IMR-90 (cell line): Measurements from ENCODE around the gene CRYBG3. TPM values are rescaled to one million over a fixed set of nuclear protein-coding genes. Genes with fewer than 3 reads are reported as not detected.

Source experiments
- ATAC-seq: fragments of 200-7000 bp; cut with Tn5 transposase; 2 replicates; pipeline ENCODE4 v1.9.1; 2020; ENCODE audit warnings: low read depth, mild to moderate bottlenecking, moderate library complexity
- BruUV-seq: library from RNA; stranded (reverse); fragments of 400-500 nt; replicated peaks from 2 replicates; lab custom pipeline; 2021; lab: Mats Ljungman, UMichigan
- CTCF ChIA-PET: fragments of 300-600 bp; formaldehyde crosslinking; extraction: SDS; loops from one replicate; lab custom pipeline; 2021; ENCODE audit warnings: antibody characterized with exemption; lab: Yijun Ruan, JAX
- POLR2A ChIA-PET: fragments of 300-600 bp; sonication (Branson Sonifier 250); formaldehyde crosslinking; loops from one replicate; lab custom pipeline; 2022; ENCODE audit warnings: antibody characterized with exemption; ENCODE audit not compliant: unreplicated experiment; lab: Charles Lee
- DNase-seq: peaks from one replicate; pipeline ENCODE4 v3.0.0; 2013
- H2AFZ ChIP-seq: replicated peaks from 2 replicates; pipeline ENCODE3; 2013; ENCODE audit warnings: low read length, mild to moderate bottlenecking; ENCODE audit not compliant: poor library complexity
- H2AK5ac ChIP-seq: 2 replicates; pipeline ENCODE4 v1.6.1; 2013; ENCODE audit warnings: low read depth, low read length, inconsistent platforms
- H2AK9ac ChIP-seq: replicated peaks from 2 replicates; pipeline ENCODE3; 2013; ENCODE audit warnings: mild to moderate bottlenecking, low read depth, low read length, moderate library complexity; ENCODE audit not compliant: poor library complexity
- H2BK120ac ChIP-seq: 2 replicates; pipeline ENCODE4 v1.6.1; 2013; ENCODE audit warnings: low read depth, low read length, inconsistent platforms
- H2BK15ac ChIP-seq: 3 replicates; pipeline ENCODE4 v1.6.1; 2013; ENCODE audit warnings: low read depth, low read length, inconsistent platforms
- H2BK20ac ChIP-seq: 2 replicates; pipeline ENCODE4 v1.6.1; 2013; ENCODE audit warnings: low read depth, mild to moderate bottlenecking, inconsistent platforms, low read length, moderate library complexity
- H2BK5ac ChIP-seq: 2 replicates; pipeline ENCODE4 v1.6.1; 2013; ENCODE audit warnings: mild to moderate bottlenecking, low read depth, low read length, inconsistent platforms; ENCODE audit not compliant: poor library complexity, severe bottlenecking
- H3K14ac ChIP-seq: replicated peaks from 2 replicates; pipeline ENCODE4 v1.6.1; 2013; ENCODE audit warnings: low read depth, low read length, inconsistent platforms
- H3K18ac ChIP-seq: 2 replicates; pipeline ENCODE4 v1.6.1; 2013; ENCODE audit warnings: low read depth, low read length, control low read depth
- H3K23ac ChIP-seq: 2 replicates; pipeline ENCODE4 v1.6.1; 2013; ENCODE audit warnings: low read depth, low read length, inconsistent platforms
- H3K27ac ChIP-seq: 2 replicates; pipeline ENCODE4 v1.5.1; 2013; ENCODE audit warnings: mild to moderate bottlenecking, control low read depth, low read length; ENCODE audit not compliant: insufficient read depth
- H3K27me3 ChIP-seq: 2 replicates; pipeline ENCODE4 v1.6.1; 2013; ENCODE audit warnings: low read length; ENCODE audit not compliant: control insufficient read depth, insufficient read depth
- H3K36me3 ChIP-seq: 2 replicates; pipeline ENCODE4 v1.6.1; 2013; ENCODE audit warnings: low read length, mixed read lengths; ENCODE audit not compliant: control insufficient read depth, insufficient read depth
- H3K4ac ChIP-seq: 2 replicates; pipeline ENCODE4 v1.6.1; 2013; ENCODE audit warnings: low read depth, low read length, inconsistent platforms
- H3K4me1 ChIP-seq: 2 replicates; pipeline ENCODE4 v1.6.1; 2013; ENCODE audit warnings: low read length, mixed read lengths; ENCODE audit not compliant: control insufficient read depth, insufficient read depth
- H3K4me2 ChIP-seq: 2 replicates; pipeline ENCODE4 v1.6.1; 2013; ENCODE audit warnings: low read depth, mild to moderate bottlenecking, control low read depth, low read length, moderate library complexity
- H3K4me3 ChIP-seq: 2 replicates; pipeline ENCODE4 v1.5.1; 2013; ENCODE audit warnings: low read depth, mild to moderate bottlenecking, control low read depth, low read length, moderate library complexity; ENCODE audit not compliant: insufficient read depth
- H3K56ac ChIP-seq: 2 replicates; pipeline ENCODE4 v1.6.1; 2013; ENCODE audit warnings: low read length, inconsistent platforms; ENCODE audit not compliant: insufficient read depth; ENCODE audit errors: extremely low read depth
- H3K79me1 ChIP-seq, 2 experiments: 2 replicates each; pipeline ENCODE4 v1.6.1; 2013; ENCODE audit warnings: low read length in 2 of 2, inconsistent platforms in 1 of 2, low read depth in 1 of 2
- H3K9ac ChIP-seq: 2 replicates; pipeline ENCODE4 v1.6.1; 2013; ENCODE audit warnings: low read depth, low read length, control low read depth
- H3K9me1 ChIP-seq: 2 replicates; pipeline ENCODE4 v1.6.1; 2013; ENCODE audit warnings: low read length, inconsistent platforms; ENCODE audit not compliant: insufficient read depth
- H3K9me3 ChIP-seq: 2 replicates; pipeline ENCODE4 v1.6.1; 2013; ENCODE audit warnings: low read length; ENCODE audit not compliant: control insufficient read depth, insufficient read depth
- H4K20me1 ChIP-seq: 2 replicates; pipeline ENCODE4 v1.6.1; 2013; ENCODE audit warnings: low read length, inconsistent platforms; ENCODE audit not compliant: insufficient read depth
- H4K5ac ChIP-seq: 2 replicates; pipeline ENCODE4 v1.6.1; 2013; ENCODE audit warnings: mild to moderate bottlenecking, low read depth, low read length, control low read depth
- H4K8ac ChIP-seq, 2 experiments: 2 replicates each; pipeline ENCODE4 v1.6.1; 2013; ENCODE audit warnings: low read depth in 2 of 2, low read length in 2 of 2, control low read depth in 1 of 2, inconsistent platforms in 1 of 2
- H4K91ac ChIP-seq: 2 replicates; pipeline ENCODE4 v1.6.1; 2013; ENCODE audit warnings: low read depth, low read length, inconsistent platforms; ENCODE audit not compliant: insufficient read depth
- BHLHE40 ChIP-seq: fragments of 150-350 bp; IDR thresholded peaks from 2 replicates; pipeline ENCODE4 v1.6.1; 2016; ENCODE audit warnings: mild to moderate bottlenecking, low read depth, low read length
- CEBPB ChIP-seq: IDR thresholded peaks from 2 replicates; pipeline ENCODE4 v1.6.1; 2012; ENCODE audit warnings: low read depth, low read length, improper control_type of control experiment
- CHD1 ChIP-seq: IDR thresholded peaks from 2 replicates; pipeline ENCODE4 v1.6.1; 2012; ENCODE audit warnings: low read depth, low read length, improper control_type of control experiment
- CTCF ChIP-seq: conservative IDR thresholded peaks from 2 replicates; pipeline ENCODE4 v1.5.1; 2012; ENCODE audit warnings: mild to moderate bottlenecking, low read depth, low read length, improper control_type of control experiment
- FOS ChIP-seq: fragments of 150-350 bp; IDR thresholded peaks from 2 replicates; pipeline ENCODE4 v1.6.1; 2016; ENCODE audit warnings: low read depth, low read length
- MAFK ChIP-seq: IDR thresholded peaks from 2 replicates; pipeline ENCODE4 v1.6.1; 2012; ENCODE audit warnings: low read depth, low read length, improper control_type of control experiment
- NFE2L2 ChIP-seq: fragments of 150-350 bp; IDR thresholded peaks from 2 replicates; pipeline ENCODE4 v1.6.1; 2016; ENCODE audit warnings: low read depth, mild to moderate bottlenecking, low read length
- POLR2A ChIP-seq: IDR thresholded peaks from 2 replicates; pipeline ENCODE4 v1.6.1; 2012; ENCODE audit warnings: mild to moderate bottlenecking, low read depth, low read length
- RCOR1 ChIP-seq: IDR thresholded peaks from 2 replicates; pipeline ENCODE4 v1.6.1; 2012; ENCODE audit warnings: mild to moderate bottlenecking, low read length, improper control_type of control experiment; ENCODE audit not compliant: insufficient replicate concordance
- RFX5 ChIP-seq: IDR thresholded peaks from 2 replicates; pipeline ENCODE4 v1.8.0; 2012; ENCODE audit warnings: low read depth, mild to moderate bottlenecking, low read length, moderate library complexity
- SMC3 ChIP-seq: fragments of 150-350 bp; IDR thresholded peaks from 2 replicates; pipeline ENCODE4 v1.6.1; 2016; ENCODE audit warnings: low read depth, mild to moderate bottlenecking, antibody characterized with exemption, low read length, moderate library complexity
- WGBS, 2 experiments: methylation state at CpG; one replicate each; pipeline versions ENCODE4 v1.1.5 to v1.1.7; 2013; ENCODE audit warnings: missing lambda C conversion rate in 2 of 2; ENCODE audit not compliant: insufficient read length in 1 of 2; ENCODE audit errors: extremely low coverage in 2 of 2; 5-methylcytosine and 5-hydroxymethylcytosine counted together
- dilution Hi-C: fragments of 300-500 bp; cut with HindIII; formaldehyde crosslinking; loops from one replicate; pipeline ENCODE4 v1.14.3; 2018; ENCODE audit warnings: low sequenced_read_pairs; ENCODE audit not compliant: unreplicated experiment
- in situ Hi-C: fragments of 300-500 bp; cut with MboI; formaldehyde crosslinking; loops from 3 replicates; pipeline ENCODE4 v1.14.3; 2019; ENCODE audit warnings: low sequenced_read_pairs, inconsistent platforms, mixed read lengths
- intact Hi-C: fragments of 100-400 bp; cut with micrococcal nuclease; formaldehyde crosslinking; loops from 2 replicates; pipeline ENCODE4 v1.10.0; 2022
- polyA plus RNA-seq, 3 experiments: library from polyadenylated mRNA; depleted of rRNA; stranded (reverse); fragments of >200 nt; gene quantifications; 2 replicates each; pipeline ENCODE4 v1.2.3, GENCODE V29; 2012; ENCODE audit warnings: low replicate concordance in 1 of 3
- total RNA-seq: library from RNA; depleted of rRNA; stranded (reverse); fragments of >200 nt; gene quantifications from 2 replicates; pipeline ENCODE4 v1.2.3, GENCODE V29; 2012
- TF ChIP-seq, protein P1 (sequence below): fragments of 150-350 bp; IDR thresholded peaks from 2 replicates; pipeline ENCODE4 v1.6.1; 2017; ENCODE audit warnings: mild to moderate bottlenecking, antibody characterized with exemption, low read length, low read depth
- TF ChIP-seq, protein P2 (sequence below): fragments of 150-350 bp; IDR thresholded peaks from 2 replicates; pipeline ENCODE4 v1.6.1; 2016; ENCODE audit warnings: low read depth, mild to moderate bottlenecking, low read length, moderate library complexity, borderline replicate concordance

CRYBG3 gene
- total and polyA plus RNA-seq, 2 of the 4 experiments (the other 2 are of a cell fraction) = 4.9 to 26.2 TPM

GRCh38 chr3:97817965-97818364 is 3.8 kb upstream of the CRYBG3 start:
- DNase-seq = no peak
- ATAC-seq = no peak

More at GRCh38 chr3:97817965-97818364, 3.8 kb upstream of the CRYBG3 start:
- intact Hi-C loops = no loop called here
- Histone ChIP-seq H3K4ac (no peak overlapping the region), H2AFZ (no peak overlapping the region), H3K4me2 (no peak overlapping the region), H4K5ac (no peak overlapping the region), H3K27ac (no peak overlapping the region), H3K18ac (no peak overlapping the region), H3K36me3 (no peaks in the 10 kb centered on the region), H3K79me1 (peaks cover 4% of the 10 kb centered on the region in 2 experiments; a peak in 2 of 4 replicates), H2AK9ac (no peak overlapping the region), H3K14ac (no peak overlapping the region), H3K9me1 (no peaks in the 10 kb centered on the region), H3K56ac (no peak overlapping the region), H3K9me3 (no peaks in the 10 kb centered on the region), H3K23ac (no peak overlapping the region), H4K8ac (no peak overlapping the region), H2BK20ac (no peak overlapping the region), H3K4me1 (no peaks in the 10 kb centered on the region), H4K20me1 (no peaks in the 10 kb centered on the region), H3K27me3 (0 out of 2 replicates have a peak, but pooled peaks cover 2% of the 10 kb centered on the region), H2AK5ac (no peak overlapping the region), H2BK15ac (no peak overlapping the region), H2BK120ac (no peak overlapping the region), H3K4me3 (no peak overlapping the region), H3K9ac (no peak overlapping the region), H4K91ac (no peak overlapping the region), H2BK5ac (no peak overlapping the region)
- WGBS, 2 experiments = no CpG with 5 or more reads among the region's 3 CpGs
- ChIA-PET CTCF (no interaction called here), POLR2A (no interaction called here)
- BruUV-seq = no TSS peak
- dilution Hi-C loops = loop anchor here (25.0 kb wide), 1 partner anchor 194 kb away; no protein-coding TSS in a partner anchor
- no peak for TF ChIP-seq CHD1
- TF ChIP-seq, protein P1, sequence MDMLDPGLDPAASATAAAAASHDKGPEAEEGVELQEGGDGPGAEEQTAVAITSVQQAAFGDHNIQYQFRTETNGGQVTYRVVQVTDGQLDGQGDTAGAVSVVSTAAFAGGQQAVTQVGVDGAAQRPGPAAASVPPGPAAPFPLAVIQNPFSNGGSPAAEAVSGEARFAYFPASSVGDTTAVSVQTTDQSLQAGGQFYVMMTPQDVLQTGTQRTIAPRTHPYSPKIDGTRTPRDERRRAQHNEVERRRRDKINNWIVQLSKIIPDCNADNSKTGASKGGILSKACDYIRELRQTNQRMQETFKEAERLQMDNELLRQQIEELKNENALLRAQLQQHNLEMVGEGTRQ = no peak
- TF ChIP-seq CTCF = no peak
- no peak for TF ChIP-seq SMC3
- no peak for TF ChIP-seq RFX5
- no peak for TF ChIP-seq RCOR1
- TF ChIP-seq MAFK = no peak
- TF ChIP-seq BHLHE40 = no peak
- TF ChIP-seq FOS = no peak
- no peak for TF ChIP-seq CEBPB
- TF ChIP-seq, protein P2, sequence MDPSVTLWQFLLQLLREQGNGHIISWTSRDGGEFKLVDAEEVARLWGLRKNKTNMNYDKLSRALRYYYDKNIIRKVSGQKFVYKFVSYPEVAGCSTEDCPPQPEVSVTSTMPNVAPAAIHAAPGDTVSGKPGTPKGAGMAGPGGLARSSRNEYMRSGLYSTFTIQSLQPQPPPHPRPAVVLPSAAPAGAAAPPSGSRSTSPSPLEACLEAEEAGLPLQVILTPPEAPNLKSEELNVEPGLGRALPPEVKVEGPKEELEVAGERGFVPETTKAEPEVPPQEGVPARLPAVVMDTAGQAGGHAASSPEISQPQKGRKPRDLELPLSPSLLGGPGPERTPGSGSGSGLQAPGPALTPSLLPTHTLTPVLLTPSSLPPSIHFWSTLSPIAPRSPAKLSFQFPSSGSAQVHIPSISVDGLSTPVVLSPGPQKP = no peak
- no peak for TF ChIP-seq NFE2L2
- no peak for TF ChIP-seq POLR2A
- in situ Hi-C loops = loop anchor here (25.0 kb wide), 1 partner anchor 769 kb away; the partner anchor contains the start of gene CPOX
